Mesendoderm (in vitro differentiated cells): ENCODE results near the gene NACA.
"Not testable (repeated sequence)": the region's sequence is repeated elsewhere in the genome, so short reads cannot be mapped to it uniquely, and the experiment has no call there.

Experiments
- DNase-seq: peaks from one replicate; pipeline ENCODE4 v3.0.0; 2013
- H2AK5ac ChIP-seq: 2 replicates; pipeline ENCODE4 v1.6.1; 2013; ENCODE audit warnings: low read length, inconsistent platforms
- H2BK120ac ChIP-seq: 2 replicates; pipeline ENCODE4 v1.6.1; 2013; ENCODE audit warnings: low read depth, mild to moderate bottlenecking, low read length, moderate library complexity, mixed read lengths
- H2BK15ac ChIP-seq: replicated peaks from 2 replicates; pipeline ENCODE4 v1.6.1; 2013; ENCODE audit warnings: low read depth, mild to moderate bottlenecking, moderate library complexity
- H2BK5ac ChIP-seq: 2 replicates; pipeline ENCODE4 v1.6.1; 2013; ENCODE audit warnings: low read length, inconsistent platforms
- H3K18ac ChIP-seq: 2 replicates; pipeline ENCODE4 v1.6.1; 2013; ENCODE audit warnings: mild to moderate bottlenecking, low read length, mixed read lengths
- H3K23ac ChIP-seq: one replicate; pipeline ENCODE4 v1.6.1; 2013; ENCODE audit warnings: low read length
- H3K27ac ChIP-seq: 2 replicates; pipeline ENCODE4 v1.5.1; 2013; ENCODE audit warnings: low read depth, mild to moderate bottlenecking, inconsistent platforms, low read length, moderate library complexity
- H3K27me3 ChIP-seq: 2 replicates; pipeline ENCODE4 v1.6.1; 2013; ENCODE audit warnings: low read length, control low read depth, mild to moderate bottlenecking, inconsistent platforms; ENCODE audit not compliant: insufficient read depth, poor library complexity
- H3K36me3 ChIP-seq: 2 replicates; pipeline ENCODE4 v1.6.1; 2013; ENCODE audit warnings: low read length, inconsistent platforms; ENCODE audit not compliant: control insufficient read depth, insufficient read depth
- H3K4ac ChIP-seq: one replicate; pipeline ENCODE4 v1.6.1; 2013; ENCODE audit warnings: low read depth, mild to moderate bottlenecking, low read length, moderate library complexity
- H3K4me1 ChIP-seq: 2 replicates; pipeline ENCODE4 v1.6.1; 2013; ENCODE audit warnings: low read depth, low read length, inconsistent platforms; ENCODE audit not compliant: control insufficient read depth
- H3K4me2 ChIP-seq: 2 replicates; pipeline ENCODE4 v1.6.1; 2013; ENCODE audit warnings: low read length
- H3K4me3 ChIP-seq: 2 replicates; pipeline ENCODE4 v1.5.1; 2013; ENCODE audit warnings: mild to moderate bottlenecking, low read length
- H3K56ac ChIP-seq: one replicate; pipeline ENCODE4 v1.6.1; 2013; ENCODE audit warnings: low read length
- H3K79me1 ChIP-seq: 2 replicates; pipeline ENCODE4 v1.6.1; 2013; ENCODE audit warnings: low read length, inconsistent platforms
- H3K79me2 ChIP-seq: 2 replicates; pipeline ENCODE4 v1.6.1; 2013; ENCODE audit warnings: mild to moderate bottlenecking, low read length; ENCODE audit not compliant: control insufficient read depth, insufficient read depth
- H3K9ac ChIP-seq: 2 replicates; pipeline ENCODE4 v1.6.1; 2013; ENCODE audit warnings: low read length, inconsistent platforms
- H4K5ac ChIP-seq: one replicate; pipeline ENCODE4 v1.6.1; 2013; ENCODE audit warnings: low read length
- H4K8ac ChIP-seq: one replicate; pipeline ENCODE4 v1.6.1; 2013; ENCODE audit warnings: low read depth, mild to moderate bottlenecking, control low read depth, low read length, moderate library complexity
- WGBS: extraction: QIAGEN DNeasy Blood & Tissue Kit; methylation state at CpG from one replicate; pipeline ENCODE4 v1.1.7; 2013; ENCODE audit warnings: low lambda C conversion rate, missing lambda C conversion rate; ENCODE audit not compliant: insufficient coverage; ENCODE audit errors: extremely low coverage; 5-methylcytosine and 5-hydroxymethylcytosine counted together

The NACA gene

GRCh38 chr12:56714431-56714929 is 10.6 kb downstream of the NACA start:
- Histone ChIP-seq H3K4me1 (peaks cover 2% of the 10 kb centered on the region), H3K4ac (no peak overlapping the region), H3K4me3 (no peak overlapping the region), H4K8ac (no peak overlapping the region), H3K18ac (no peak overlapping the region), H2AK5ac (no peak overlapping the region), H3K23ac (no peak overlapping the region), H3K79me1 (peaks cover 18% of the 10 kb centered on the region), H4K5ac (no peak overlapping the region), H3K9ac (no peak overlapping the region), H2BK120ac (no peak overlapping the region), H3K27ac (no peak overlapping the region), H3K79me2 (peaks cover 31% of the 10 kb centered on the region), H3K27me3 (no peaks in the 10 kb centered on the region), H3K36me3 (peaks cover 20% of the 10 kb centered on the region), H2BK15ac (no peak overlapping the region), H3K56ac (no peak overlapping the region), H2BK5ac (no peak overlapping the region), H3K4me2 (no peak overlapping the region)
- no CpG with 5 or more reads among the region's 2 CpGs for WGBS
- no peak for DNase-seq

GRCh38 chr12:56713345-56713744 is 11.8 kb downstream of the NACA start:
- Histone ChIP-seq H3K9ac (no peak overlapping the region), H3K18ac (no peak overlapping the region), H2BK15ac (no peak overlapping the region), H3K27ac (no peak overlapping the region), H4K8ac (no peak overlapping the region), H3K36me3 (peaks cover 19% of the 10 kb centered on the region), H3K56ac (no peak overlapping the region), H3K4me3 (no peak overlapping the region), H2AK5ac (no peak overlapping the region), H3K4me2 (no peak overlapping the region), H3K79me1 (peaks cover 14% of the 10 kb centered on the region), H3K27me3 (no peaks in the 10 kb centered on the region), H3K4ac (no peak overlapping the region), H3K23ac (no peak overlapping the region), H4K5ac (no peak overlapping the region), H2BK120ac (no peak overlapping the region), H3K4me1 (no peaks in the 10 kb centered on the region), H3K79me2 (peaks cover 21% of the 10 kb centered on the region), H2BK5ac (no peak overlapping the region)
- DNase-seq: no peak
- no CpG with 5 or more reads among the region's 3 CpGs for WGBS

GRCh38 chr12:56709759-56710376 is 15.2 kb downstream of the NACA start:
- Histone ChIP-seq H3K27ac (no peak overlapping the region), H3K4me3 (no peak overlapping the region), H3K79me1 (peaks cover 2% of the 10 kb centered on the region), H3K36me3 (peaks cover 14% of the 10 kb centered on the region), H3K79me2 (no peaks in the 10 kb centered on the region), H4K8ac (no peak overlapping the region), H3K27me3 (no peaks in the 10 kb centered on the region), H3K56ac (no peak overlapping the region), H2BK120ac (no peak overlapping the region), H3K9ac (no peak overlapping the region), H3K23ac (no peak overlapping the region), H3K4me1 (no peaks in the 10 kb centered on the region), H3K4me2 (no peak overlapping the region), H2BK5ac (no peak overlapping the region), H3K4ac (no peak overlapping the region), H3K18ac (no peak overlapping the region), H2AK5ac (no peak overlapping the region), H4K5ac (no peak overlapping the region), H2BK15ac (no peak overlapping the region)
- no peak for DNase-seq
- no CpG with 5 or more reads among the region's 5 CpGs for WGBS

GRCh38 chr12:56704522-56704921 is 20.6 kb downstream of the NACA start:
- not testable (repeated sequence) for H3K9ac ChIP-seq

GRCh38 chr12:56699020-56699661 is 26.0 kb downstream of the NACA start:
- Histone ChIP-seq H3K4ac (no peak overlapping the region), H3K79me2 (no peaks in the 10 kb centered on the region), H3K23ac (no peak overlapping the region), H3K4me3 (no peak overlapping the region), H3K79me1 (no peaks in the 10 kb centered on the region), H3K27ac (no peak overlapping the region), H3K36me3 (no peaks in the 10 kb centered on the region), H3K56ac (no peak overlapping the region), H2BK5ac (no peak overlapping the region), H3K18ac (no peak overlapping the region), H2BK15ac (no peak overlapping the region), H4K8ac (no peak overlapping the region), H2BK120ac (no peak overlapping the region), H3K4me2 (no peak overlapping the region), H3K9ac (no peak overlapping the region), H4K5ac (no peak overlapping the region), H3K4me1 (no peaks in the 10 kb centered on the region), H3K27me3 (no peaks in the 10 kb centered on the region), H2AK5ac (no peak overlapping the region)
- DNase-seq: no peak
- WGBS: no CpG with 5 or more reads among the region's 3 CpGs

More at GRCh38 chr12:56704522-56704921, 20.6 kb downstream of the NACA start:
- not testable (repeated sequence) for H2BK15ac ChIP-seq, H3K4ac ChIP-seq, H4K5ac ChIP-seq, H3K27ac ChIP-seq, H2BK120ac ChIP-seq, DNase-seq, H3K4me3 ChIP-seq, H3K79me1 ChIP-seq, H3K79me2 ChIP-seq, H3K36me3 ChIP-seq, H2AK5ac ChIP-seq, H3K23ac ChIP-seq, H3K4me1 ChIP-seq, H3K4me2 ChIP-seq, H3K56ac ChIP-seq, H4K8ac ChIP-seq, H3K27me3 ChIP-seq, H3K18ac ChIP-seq, H2BK5ac ChIP-seq
- WGBS: no CpG with 5 or more reads among the region's 5 CpGs
